WERI-Rb-1 (cell line): ENCODE results near the gene RET.
"Not testable (repeated sequence)": the region's sequence is repeated elsewhere in the genome, so short reads cannot be mapped to it uniquely, and the experiment has no call there.

ENCODE experiments used
- DNase-seq: peaks from one replicate; pipeline ENCODE4 v3.0.0-alpha.2; 2020
- H3K27ac ChIP-seq: fragments of 250-450 bp; sonication (Bioruptor Pico); 2 replicates; pipeline ENCODE4 v1.5.1; 2020; ENCODE audit warnings: mild to moderate bottlenecking, moderate library complexity
- H3K27me3 ChIP-seq: fragments of 250-450 bp; sonication (Bioruptor Pico); 2 replicates; pipeline ENCODE4 v1.5.1; 2021; ENCODE audit warnings: mild to moderate bottlenecking, low read depth, moderate library complexity; ENCODE audit not compliant: insufficient read depth, severe bottlenecking
- H3K36me3 ChIP-seq: fragments of 250-450 bp; sonication (Bioruptor Pico); 2 replicates; pipeline ENCODE4 v1.5.1; 2020; ENCODE audit warnings: mild to moderate bottlenecking, moderate library complexity
- H3K4me3 ChIP-seq: 2 replicates; pipeline ENCODE4 v1.5.1; 2011; ENCODE audit warnings: low read depth, mild to moderate bottlenecking, control low read depth, low read length
- H3K9me3 ChIP-seq: fragments of 250-450 bp; sonication (Bioruptor Pico); 2 replicates; pipeline ENCODE4 v1.5.1; 2021; ENCODE audit warnings: mild to moderate bottlenecking, moderate library complexity; ENCODE audit not compliant: severe bottlenecking
- CTCF ChIP-seq: IDR thresholded peaks from 2 replicates; pipeline ENCODE4 v1.5.1; 2011; ENCODE audit warnings: low read depth, mild to moderate bottlenecking, control low read depth, inconsistent platforms, low read length

RET gene

GRCh38 chr10:43093423-43094076 lies 16.7 kb downstream of the RET start:
- TF ChIP-seq CTCF, result peak; percentile 59
- Histone ChIP-seq H3K27me3 (peaks cover 91% of the 10 kb centered on the region), H3K27ac (no peak overlapping the region), H3K36me3 (no peaks in the 10 kb centered on the region), H3K9me3 (no peaks in the 10 kb centered on the region), H3K4me3 (no peak overlapping the region)
- peak; percentile 60 for DNase-seq

- H3K4me3 ChIP-seq, result no peak overlapping the region
- no peak for DNase-seq
- no peaks in the 10 kb centered on the region for H3K9me3 ChIP-seq
- H3K27me3 ChIP-seq, result peaks cover 91% of the 10 kb centered on the region
- no peaks in the 10 kb centered on the region for H3K36me3 ChIP-seq
- TF ChIP-seq CTCF, result no peak
- H3K27ac ChIP-seq, result no peak overlapping the region
These were observed 17.2 kb downstream of the RET start for GRCh38 chr10:43094085-43094484.

GRCh38 chr10:43099339-43099738 lies 22.5 kb downstream of the RET start:
- H3K27me3 ChIP-seq, result peaks cover 94% of the 10 kb centered on the region
- not testable (repeated sequence) for H3K27ac ChIP-seq, DNase-seq, H3K9me3 ChIP-seq, H3K4me3 ChIP-seq, H3K36me3 ChIP-seq

GRCh38 chr10:43099928-43100327 lies 23.1 kb downstream of the RET start:
- no peak for TF ChIP-seq CTCF
- H3K36me3 ChIP-seq, result no peaks in the 10 kb centered on the region
- H3K9me3 ChIP-seq, result no peaks in the 10 kb centered on the region
- peaks cover 94% of the 10 kb centered on the region for H3K27me3 ChIP-seq
- no peak for DNase-seq
- H3K4me3 ChIP-seq, result no peak overlapping the region
- H3K27ac ChIP-seq, result no peak overlapping the region

GRCh38 chr10:43100366-43100765 lies 23.5 kb downstream of the RET start:
- no peak for TF ChIP-seq CTCF
- Histone ChIP-seq H3K4me3 (no peak overlapping the region), H3K27me3 (peaks cover 94% of the 10 kb centered on the region), H3K36me3 (no peaks in the 10 kb centered on the region), H3K9me3 (no peaks in the 10 kb centered on the region), H3K27ac (no peak overlapping the region)
- no peak for DNase-seq

GRCh38 chr10:43102063-43102828 lies 25.4 kb downstream of the RET start:
- no peak for DNase-seq
- Histone ChIP-seq H3K36me3 (no peaks in the 10 kb centered on the region), H3K27ac (no peak overlapping the region), H3K9me3 (no peaks in the 10 kb centered on the region), H3K27me3 (peaks cover 87% of the 10 kb centered on the region), H3K4me3 (no peak overlapping the region)
- no peak for TF ChIP-seq CTCF
